NT2/D1 (cell line): ENCODE results near the gene KLHL8.

Source experiments
- SUZ12 ChIP-seq: IDR thresholded peaks from 2 replicates; pipeline ENCODE4 v1.6.1; 2011; ENCODE audit not compliant: insufficient read length, insufficient read depth; ENCODE audit errors: extremely low read depth
- YY1 ChIP-seq: IDR thresholded peaks from 2 replicates; pipeline ENCODE4 v1.6.1; 2011; ENCODE audit not compliant: insufficient read length, insufficient read depth
- ZNF274 ChIP-seq: IDR thresholded peaks from 2 replicates; pipeline ENCODE4 v1.6.1; 2011; ENCODE audit warnings: mild to moderate bottlenecking, low read depth, low read length

DNA sequence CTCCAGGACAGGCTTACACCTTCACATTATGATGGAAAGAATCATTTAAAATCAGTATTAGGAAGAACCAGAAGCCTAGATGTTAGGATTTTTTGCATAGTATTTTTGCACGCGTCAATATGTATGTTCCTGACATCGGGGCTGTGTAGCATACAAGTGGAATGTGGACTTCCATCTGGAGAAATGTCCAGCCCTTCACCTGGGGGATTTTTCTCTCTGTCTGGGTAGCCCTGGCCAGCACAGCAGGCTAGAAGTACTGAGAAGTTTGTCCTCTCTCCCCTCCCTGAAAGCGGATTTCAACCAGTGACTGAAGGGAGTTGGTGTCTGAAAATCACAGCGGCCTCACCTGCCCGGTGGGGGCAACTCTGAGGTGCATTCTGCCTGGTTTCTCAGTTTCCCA lies 10.4 kb upstream of the KLHL8 start:
- no peak for TF ChIP-seq SUZ12
- TF ChIP-seq YY1 = no peak
- TF ChIP-seq ZNF274 = no peak
